A549 treated with RU486 at 1 μM for 4 hours (cell line): Measurements from ENCODE around the gene SS18L1. TPM values are rescaled to one million over a fixed set of nuclear protein-coding genes. Genes with fewer than 3 reads are reported as not detected.

Source experiments
- total RNA-seq: library from RNA; stranded (reverse); fragments of 200-300 nt; extraction: Qiagen RNA extraction; gene quantifications from 5 replicates; pipeline ENCODE4 v1.2.3, GENCODE V29; 2022; ENCODE audit warnings: low read depth

The SS18L1 gene
- 6.1 to 10.1 TPM (median 9.2 TPM) in 5 replicates for total RNA-seq

DNA sequence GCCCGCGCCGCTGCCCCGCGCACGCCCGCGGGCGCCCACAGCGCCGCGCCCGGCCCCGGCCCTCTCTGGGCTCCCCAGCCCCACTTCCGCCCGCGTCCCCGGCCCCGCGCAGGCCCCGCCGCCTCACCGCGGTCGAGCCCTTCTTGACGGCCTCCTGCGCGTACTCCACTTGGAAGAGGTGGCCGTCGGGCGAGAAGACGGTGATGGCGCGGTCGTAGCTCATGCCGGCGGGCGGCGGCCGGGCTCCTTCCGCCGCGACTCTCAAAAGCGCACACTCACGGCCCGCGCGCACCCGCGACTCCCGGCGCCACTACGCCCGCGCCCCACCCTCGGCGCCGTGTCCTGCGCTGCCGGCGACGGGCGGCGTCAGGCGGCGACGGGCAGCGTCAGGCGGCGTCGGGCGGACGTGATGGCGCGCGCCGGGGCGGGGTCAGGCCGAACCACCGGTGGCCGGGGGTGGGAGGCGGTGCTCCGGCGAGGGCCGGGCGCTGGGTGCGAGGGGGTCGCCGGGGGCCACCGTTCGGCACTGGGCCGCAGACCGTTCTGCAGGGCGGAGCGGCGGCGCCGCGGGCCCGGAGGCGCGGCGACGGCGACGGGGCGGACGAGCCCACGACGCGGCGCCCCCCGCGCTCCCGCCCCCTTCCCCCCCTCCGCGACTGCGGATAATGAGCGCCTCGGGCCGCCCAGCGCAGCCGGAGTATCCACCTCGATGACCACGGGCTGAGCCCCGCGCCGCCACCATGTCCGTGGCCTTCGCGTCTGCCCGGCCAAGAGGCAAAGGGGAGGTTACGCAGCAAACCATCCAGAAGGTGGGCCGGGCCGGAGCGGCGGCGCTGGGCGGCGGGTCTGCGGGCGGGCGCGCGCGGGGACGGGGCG, at the start of gene SS18L1, which contains the start of gene PSMA7:
Gene SS18L1, plus strand, starts transcription at position 689 of the 876 bp plus-strand sequence. Its CDS starts 52 bp downstream, at position 741.
Gene PSMA7, minus strand, starts transcription at position 314 of the 876 bp plus-strand sequence. Its CDS starts 91 bp downstream, at position 223.

GRCh38 chr20:62121776-62122653, 21.6 kb upstream of the SS18L1 start, which contains the start of gene LSM14B:
Gene LSM14B (plus strand): TSS chr20:62122475. CDS start chr20:62122667, 192 bp downstream.

DNA sequence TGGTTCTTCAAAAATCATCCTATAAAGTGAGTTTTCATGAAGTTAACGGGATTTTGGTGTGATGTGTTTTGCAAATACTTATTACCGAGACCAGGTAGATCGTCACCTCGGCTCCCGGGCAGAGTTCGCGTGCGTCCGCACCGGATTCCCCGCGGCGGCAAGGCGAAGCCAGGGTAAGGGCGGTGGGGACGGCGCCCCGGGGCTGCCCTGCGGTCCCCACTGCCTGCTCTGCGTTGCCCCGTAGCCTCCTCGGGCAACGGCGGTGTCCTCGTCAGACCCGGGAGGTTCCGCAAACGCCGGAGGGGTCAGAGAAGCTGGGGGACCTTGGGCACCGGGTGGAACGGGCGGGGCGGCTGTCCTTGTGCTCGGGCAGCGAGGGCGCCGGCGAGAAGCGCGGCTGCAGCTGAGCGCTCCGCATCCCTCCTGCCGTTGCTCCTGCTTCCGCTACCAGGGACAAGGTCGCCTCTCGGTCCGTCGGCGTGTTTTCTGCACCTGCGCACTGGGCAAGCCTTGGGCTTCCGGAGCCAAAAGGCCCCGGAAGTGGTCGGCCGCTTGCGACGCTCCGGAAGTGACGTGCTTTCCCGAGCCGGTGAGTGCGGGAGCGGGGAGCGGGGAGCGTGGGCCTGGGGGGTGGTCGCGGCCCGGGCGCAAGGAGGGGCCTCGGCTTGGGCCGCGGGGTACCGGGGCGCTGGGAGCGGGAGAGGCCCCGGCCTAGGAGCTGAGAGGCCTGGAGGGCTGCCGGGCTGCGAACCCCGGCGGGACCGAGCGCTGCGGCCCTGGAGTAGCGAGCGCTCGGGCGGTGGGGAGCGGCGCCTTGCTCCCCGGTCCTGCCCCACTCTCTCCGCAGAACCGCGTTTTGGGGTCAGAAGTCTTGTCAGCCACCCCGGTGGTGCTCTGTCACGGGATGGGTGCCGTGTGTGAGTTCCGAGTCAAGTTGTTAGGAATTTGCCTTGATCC, 39.2 kb downstream of the SS18L1 start, which contains the start of gene MTG2:
Gene MTG2, plus strand, starts transcription at position 560 of the 957 bp plus-strand sequence. CDS start 10,393 bp downstream, outside the sequence.

GRCh38 chr20:62219992-62220665, 76.6 kb downstream of the SS18L1 start, which contains the start of gene HRH3:
Gene HRH3 (minus strand): TSS chr20:62220278. CDS start chr20:62219970, 308 bp downstream.

Other genes starting within 250 kb of the SS18L1 start
- 12.8 to 26.7 TPM (median 14.9 TPM) in 5 replicates for gene TAF4, start 77.9 kb upstream of the SS18L1 start, total RNA-seq
- 22.9 to 27.7 TPM (median 25.5 TPM) in 5 replicates for gene LSM14B, start 21.3 kb upstream of the SS18L1 start, total RNA-seq
- gene PSMA7, start 375 bp upstream of the SS18L1 start, total RNA-seq, result 485 to 620 TPM (median 570 TPM) in 5 replicates
- gene MTG2, start 39.3 kb downstream of the SS18L1 start, total RNA-seq, result 27.3 to 39.5 TPM (median 36.2 TPM) in 5 replicates
- gene HRH3, start 76.5 kb downstream of the SS18L1 start, total RNA-seq, result not detected in 5 replicates
- gene OSBPL2, start 94.8 kb downstream of the SS18L1 start, total RNA-seq, result 15.6 to 20.1 TPM (median 17.8 TPM) in 5 replicates
- 155 to 197 TPM (median 177 TPM) in 5 replicates for gene ADRM1, start 159.2 kb downstream of the SS18L1 start, total RNA-seq
- 195 to 408 TPM (median 321 TPM) in 5 replicates for gene LAMA5, start 223.5 kb downstream of the SS18L1 start, total RNA-seq
- 2,577 to 3,032 TPM (median 2,708 TPM) in 5 replicates for gene RPS21, start 243.3 kb downstream of the SS18L1 start, total RNA-seq